ENCODE data around the gene MYO3B.

DNA sequence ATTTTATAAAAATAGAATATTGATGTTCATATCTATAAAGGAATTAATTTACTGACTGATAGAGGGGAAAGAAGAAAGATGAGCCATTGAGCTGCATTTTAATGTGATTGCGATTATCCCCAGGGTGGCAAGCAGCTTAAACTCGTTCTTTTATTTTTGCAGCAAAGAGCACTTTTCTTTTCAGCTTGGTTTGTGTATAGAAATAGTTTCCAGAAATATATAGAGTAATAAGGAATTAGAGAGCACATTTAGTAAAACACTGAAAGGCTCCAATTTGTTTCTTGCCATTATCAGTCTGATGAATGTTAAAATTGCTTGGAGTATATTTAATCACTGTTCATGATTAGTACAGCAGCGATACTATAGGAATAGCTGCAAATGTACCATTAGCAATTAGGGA, 119.5 kb downstream of the MYO3B start:
- TF ChIP-seq, protein P1, sequence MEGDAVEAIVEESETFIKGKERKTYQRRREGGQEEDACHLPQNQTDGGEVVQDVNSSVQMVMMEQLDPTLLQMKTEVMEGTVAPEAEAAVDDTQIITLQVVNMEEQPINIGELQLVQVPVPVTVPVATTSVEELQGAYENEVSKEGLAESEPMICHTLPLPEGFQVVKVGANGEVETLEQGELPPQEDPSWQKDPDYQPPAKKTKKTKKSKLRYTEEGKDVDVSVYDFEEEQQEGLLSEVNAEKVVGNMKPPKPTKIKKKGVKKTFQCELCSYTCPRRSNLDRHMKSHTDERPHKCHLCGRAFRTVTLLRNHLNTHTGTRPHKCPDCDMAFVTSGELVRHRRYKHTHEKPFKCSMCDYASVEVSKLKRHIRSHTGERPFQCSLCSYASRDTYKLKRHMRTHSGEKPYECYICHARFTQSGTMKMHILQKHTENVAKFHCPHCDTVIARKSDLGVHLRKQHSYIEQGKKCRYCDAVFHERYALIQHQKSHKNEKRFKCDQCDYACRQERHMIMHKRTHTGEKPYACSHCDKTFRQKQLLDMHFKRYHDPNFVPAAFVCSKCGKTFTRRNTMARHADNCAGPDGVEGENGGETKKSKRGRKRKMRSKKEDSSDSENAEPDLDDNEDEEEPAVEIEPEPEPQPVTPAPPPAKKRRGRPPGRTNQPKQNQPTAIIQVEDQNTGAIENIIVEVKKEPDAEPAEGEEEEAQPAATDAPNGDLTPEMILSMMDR (IDR thresholded peaks at IDR 0.05): no peak
- TF ChIP-seq POLR2AphosphoS5 (IDR thresholded peaks at IDR 0.05) (no peak), POLR2A (IDR thresholded peaks at IDR 0.05) (no peak)
